ENCODE measurements around the gene PDLIM4.

DNA sequence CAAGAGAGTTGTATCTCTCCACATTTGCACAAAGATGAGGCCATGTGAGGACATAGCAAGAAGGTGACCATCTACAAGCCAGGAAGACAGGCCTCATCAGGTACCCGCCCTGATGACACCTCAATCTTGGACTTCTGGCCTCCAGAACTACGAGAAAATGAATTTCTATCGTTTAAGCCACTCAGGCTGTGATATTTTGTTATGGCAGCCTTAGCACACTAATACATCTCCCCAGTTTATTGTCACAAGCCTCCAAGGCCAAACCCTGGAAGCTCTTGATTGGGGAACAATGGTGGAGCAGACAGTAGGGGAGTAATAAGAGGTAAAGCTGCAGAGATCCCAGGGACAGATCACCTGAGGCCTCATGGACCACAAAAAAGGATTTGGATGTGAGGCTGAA, 22.2 kb upstream of the PDLIM4 start:
- TF ChIP-seq, protein P1, sequence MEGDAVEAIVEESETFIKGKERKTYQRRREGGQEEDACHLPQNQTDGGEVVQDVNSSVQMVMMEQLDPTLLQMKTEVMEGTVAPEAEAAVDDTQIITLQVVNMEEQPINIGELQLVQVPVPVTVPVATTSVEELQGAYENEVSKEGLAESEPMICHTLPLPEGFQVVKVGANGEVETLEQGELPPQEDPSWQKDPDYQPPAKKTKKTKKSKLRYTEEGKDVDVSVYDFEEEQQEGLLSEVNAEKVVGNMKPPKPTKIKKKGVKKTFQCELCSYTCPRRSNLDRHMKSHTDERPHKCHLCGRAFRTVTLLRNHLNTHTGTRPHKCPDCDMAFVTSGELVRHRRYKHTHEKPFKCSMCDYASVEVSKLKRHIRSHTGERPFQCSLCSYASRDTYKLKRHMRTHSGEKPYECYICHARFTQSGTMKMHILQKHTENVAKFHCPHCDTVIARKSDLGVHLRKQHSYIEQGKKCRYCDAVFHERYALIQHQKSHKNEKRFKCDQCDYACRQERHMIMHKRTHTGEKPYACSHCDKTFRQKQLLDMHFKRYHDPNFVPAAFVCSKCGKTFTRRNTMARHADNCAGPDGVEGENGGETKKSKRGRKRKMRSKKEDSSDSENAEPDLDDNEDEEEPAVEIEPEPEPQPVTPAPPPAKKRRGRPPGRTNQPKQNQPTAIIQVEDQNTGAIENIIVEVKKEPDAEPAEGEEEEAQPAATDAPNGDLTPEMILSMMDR (IDR thresholded peaks at IDR 0.05; ENCODE audit: insufficient read depth, low read depth, low read length) = no peak
- TF ChIP-seq EZH2 (IDR thresholded peaks at IDR 0.05; ENCODE audit: insufficient read depth, low read length) = no peak

Data from astrocyte (in vitro differentiated cells and primary cell).